Stimulated activated CD8-positive, alpha-beta memory T cell treated with anti-CD3 and anti-CD28 coated beads, Interleukin-12 subunit alpha, Interleukin-12 subunit beta, amount 100 ng/mL, for 4 hours (primary cell): Measurements from ENCODE around the gene LMBR1.
A peak's percentile ranks its signal among the peaks of the same experiment; 100 is the strongest.
"Not testable (repeated sequence)": the region's sequence is repeated elsewhere in the genome, so short reads cannot be mapped to it uniquely, and the experiment has no call there.

ENCODE experiments used
- DNase-seq: peaks from one replicate; pipeline ENCODE4 v3.0.0-alpha.2; 2020; ENCODE audit warnings: low read depth

Gene LMBR1

DNA sequence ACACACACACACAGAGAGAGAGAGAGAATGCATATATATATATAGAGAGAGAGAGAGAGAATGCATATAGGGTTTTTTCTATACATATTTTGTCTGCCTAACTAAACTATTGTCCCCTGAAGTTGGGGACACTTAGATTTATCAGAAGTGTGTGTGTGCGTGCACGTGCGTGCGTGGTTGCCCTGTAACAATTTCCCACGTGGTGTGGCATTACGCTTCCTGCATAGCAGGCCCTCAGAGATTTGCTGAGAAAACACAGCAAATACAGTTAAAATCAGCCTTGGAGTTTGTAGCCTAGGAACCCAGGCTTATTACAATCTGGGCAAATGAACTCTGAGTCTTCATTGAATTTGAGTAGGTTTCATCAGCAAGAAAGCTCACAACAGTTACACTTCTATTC lies 237.7 kb downstream of the LMBR1 start:
- no peak for DNase-seq

DNA sequence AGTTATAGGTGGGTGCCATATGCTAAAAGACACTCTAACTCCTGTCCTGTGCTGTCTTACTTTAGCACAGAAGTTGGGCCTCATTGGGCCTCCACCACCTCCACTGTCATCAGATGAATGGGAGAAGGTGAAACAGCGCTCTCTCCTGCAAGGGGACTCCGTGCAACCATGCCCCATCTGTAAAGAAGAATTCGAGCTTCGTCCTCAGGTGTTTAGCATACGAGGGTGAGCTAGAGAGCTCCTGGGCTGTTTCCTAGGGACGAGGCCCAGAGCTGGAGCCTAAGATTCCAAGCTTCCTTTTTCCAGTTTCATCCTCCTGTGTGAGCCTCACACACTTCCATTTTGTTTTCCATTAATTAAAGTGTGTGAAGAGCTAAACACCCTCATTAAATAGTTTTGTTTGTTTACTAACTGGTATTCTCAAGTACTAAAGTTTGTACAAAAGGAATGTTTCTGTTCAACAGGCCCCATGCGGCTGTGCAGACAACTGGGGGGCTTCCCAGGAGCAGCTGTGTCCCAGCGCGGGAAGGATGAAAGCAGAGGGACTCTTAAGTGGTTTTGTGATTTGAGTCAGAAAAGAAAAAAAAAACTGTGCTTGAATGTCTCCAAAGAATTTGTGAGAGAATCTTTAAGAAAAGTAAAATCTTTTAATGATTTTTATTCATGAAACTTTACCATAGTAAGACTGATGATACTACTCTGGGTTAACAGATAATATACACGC lies 238.3 kb downstream of the LMBR1 start:
- DNase-seq: no peak

DNA sequence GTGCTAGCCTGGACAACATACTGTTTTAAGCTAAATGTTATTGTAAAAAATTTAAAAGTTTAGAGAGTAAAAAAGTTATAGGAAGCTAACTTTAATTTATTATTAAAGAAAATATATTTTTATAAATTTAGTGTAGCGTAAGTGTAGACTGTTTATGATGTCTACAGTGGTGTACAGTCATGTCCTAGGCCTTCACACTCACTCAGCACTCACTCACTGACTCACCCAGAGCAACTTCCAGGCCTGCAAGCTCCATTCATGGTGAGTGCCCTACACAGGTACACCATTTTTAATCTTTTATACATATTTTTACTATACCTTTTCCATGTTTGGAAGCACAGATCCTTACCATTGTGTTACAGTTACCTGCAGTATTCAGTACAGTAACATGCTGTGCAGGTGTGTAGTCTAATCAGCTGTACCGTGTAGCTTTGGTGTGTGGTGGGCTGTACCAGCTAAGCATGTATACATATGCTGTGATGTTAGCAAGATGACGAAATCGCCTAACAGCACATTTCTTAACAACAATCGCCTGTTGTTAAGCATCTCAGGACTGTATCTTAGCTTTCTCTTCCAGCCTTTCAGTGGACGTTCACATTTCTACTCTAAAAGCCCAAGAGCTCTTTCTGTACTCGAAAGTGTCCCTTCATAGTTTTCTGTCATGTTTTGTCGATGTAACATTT lies 240.0 kb downstream of the LMBR1 start:
- DNase-seq: no peak

DNA sequence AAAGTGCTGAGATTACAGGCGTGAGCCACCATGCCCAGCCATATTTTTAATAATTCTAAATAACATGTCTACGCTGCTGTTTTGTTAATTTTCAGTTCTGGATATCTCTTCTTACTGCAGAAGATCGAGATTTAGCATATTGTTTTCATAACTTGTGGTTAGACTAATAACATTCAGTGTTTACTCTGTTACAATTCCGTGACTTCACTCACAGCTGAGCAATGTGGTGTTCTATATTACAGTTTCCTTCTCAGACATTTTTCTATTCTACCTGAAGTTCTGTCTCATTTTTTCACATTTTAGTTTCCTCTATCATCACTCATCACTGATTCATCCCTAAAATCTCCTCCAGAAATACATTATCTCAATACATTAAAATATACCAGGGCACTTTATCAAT lies 241.5 kb downstream of the LMBR1 start:
- no peak for DNase-seq

DNA sequence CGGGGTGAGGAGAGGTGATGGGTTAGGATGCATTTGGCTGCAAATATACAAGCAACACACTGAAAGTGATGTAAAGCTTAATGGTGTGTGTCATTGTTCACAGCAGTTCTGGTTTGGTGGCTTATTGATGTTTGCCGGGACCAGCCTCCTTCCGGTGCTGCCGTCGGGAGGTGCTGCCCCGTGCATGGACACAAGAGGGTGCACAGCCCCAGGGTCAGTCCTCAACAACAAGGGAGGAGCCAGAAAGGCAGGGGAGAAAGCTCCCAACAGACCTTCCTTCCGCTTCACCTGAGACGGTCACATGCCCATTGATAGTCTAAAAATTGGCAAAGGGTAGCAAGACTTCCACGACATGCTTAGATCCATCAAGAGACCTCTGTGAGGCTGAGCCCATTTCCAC lies 242.9 kb downstream of the LMBR1 start:
- DNase-seq: no peak

DNA sequence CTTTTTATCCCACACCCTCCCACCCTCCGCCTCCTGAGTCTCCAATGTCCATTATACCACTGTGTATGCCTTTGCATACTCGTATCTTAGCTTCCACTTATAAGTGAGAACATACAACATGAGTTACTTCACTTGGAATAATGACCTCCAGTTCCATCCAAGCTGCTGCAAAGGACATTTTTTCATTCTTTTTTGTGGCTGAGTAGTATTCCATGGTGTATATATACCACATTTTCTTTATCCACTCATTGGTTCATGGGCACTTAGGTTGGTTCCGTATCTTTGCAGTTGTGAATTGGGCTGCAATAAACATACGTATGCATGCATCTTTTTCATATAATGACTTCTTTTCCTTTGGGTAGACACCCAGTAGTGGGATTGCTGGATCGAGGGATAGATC lies 245.7 kb downstream of the LMBR1 start:
- DNase-seq: not testable (repeated sequence)

DNA sequence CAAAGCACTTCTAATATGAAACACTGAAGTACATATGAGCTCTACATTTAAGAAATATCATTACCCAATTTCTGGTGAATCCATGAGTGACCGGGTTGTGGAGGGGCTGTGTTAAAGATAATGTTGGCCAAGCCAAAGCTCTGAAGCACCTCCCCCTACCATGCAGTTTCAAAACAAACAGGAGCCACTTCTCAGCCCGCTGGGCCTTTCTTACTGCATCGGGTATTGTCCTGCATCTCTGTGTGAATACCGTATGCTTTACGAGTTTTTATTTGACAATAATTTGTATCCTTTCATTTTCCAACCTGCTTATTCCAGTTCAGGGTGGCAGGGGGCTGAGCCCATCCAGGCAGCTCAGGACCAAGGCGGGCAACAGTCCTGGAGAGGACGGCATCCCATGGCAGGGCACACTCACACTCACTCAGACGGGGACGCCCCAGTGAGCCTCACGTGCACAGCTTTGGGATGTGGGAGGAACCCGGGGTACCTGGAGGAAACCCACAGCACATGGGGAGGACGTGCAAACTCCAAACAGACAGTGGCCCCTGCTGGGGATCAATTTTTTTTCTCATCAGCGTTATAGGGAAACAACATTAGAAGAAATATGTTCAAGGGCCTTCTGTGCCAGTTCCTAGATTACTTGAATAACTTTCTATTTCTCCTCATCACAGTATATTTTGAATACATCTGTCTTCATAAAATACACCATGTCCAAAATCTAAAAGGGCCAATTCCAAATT lies 250.5 kb downstream of the LMBR1 start:
- DNase-seq: no peak

DNA sequence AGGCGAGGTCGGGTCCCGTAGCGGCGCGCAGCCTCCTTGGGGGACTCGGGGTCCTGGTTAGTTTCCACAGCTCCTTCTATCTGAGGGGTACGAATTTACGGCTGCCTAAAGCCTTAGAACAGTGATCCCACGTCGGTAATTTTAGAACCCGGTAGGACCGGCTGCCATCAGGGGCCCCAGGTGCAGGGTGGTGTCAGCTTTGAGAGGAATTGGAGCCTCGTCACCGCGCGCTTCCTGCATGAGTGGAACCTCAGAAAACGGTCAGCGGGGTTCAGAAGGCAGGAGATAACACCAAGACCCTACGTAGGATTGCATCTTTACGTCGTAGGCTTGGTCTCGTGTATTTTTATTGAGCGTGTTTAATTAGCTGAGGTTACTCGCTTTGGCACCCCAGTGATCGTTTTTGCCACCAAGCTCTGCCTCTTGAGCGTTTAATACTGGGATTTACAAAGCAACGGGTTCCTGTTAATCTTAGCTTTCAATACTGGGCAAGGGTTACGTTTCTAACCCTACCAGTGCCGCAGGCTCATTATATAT lies 252.0 kb downstream of the LMBR1 start:
- no peak for DNase-seq

DNA sequence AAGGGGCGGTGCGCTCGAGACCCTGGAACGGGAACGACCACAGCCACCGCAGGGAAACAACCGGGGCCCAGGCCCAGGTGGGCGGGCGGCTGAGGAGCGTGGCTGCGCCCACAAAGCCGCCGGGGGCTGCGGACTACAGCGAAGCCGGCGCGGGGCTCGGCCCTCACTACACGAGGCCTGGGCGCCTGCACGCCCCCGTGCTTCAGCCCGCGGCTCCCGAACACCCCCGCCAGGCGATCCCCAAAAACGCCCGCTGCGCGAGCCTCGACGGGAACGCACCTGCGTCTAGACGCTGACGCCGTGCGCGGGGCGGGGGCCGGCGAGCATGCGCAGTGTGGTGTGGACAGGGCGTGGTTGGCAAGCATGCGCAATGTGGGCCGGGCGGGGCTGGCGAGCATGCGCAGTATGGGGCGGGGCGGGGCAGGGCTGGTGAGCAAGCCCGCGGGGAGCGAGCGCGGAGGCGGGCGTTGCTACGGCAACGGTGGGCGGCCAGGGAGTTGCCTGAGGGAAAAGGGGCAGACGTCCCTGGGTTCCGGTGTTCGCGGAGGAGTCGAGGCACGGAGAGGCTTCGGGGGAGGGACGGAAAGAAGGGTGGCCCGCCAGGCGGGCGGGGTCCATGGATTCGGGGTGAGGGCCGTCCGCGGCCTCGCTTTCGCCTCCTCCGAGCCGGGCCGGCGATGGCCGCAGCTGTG lies 252.6 kb downstream of the LMBR1 start, which contains the start of gene RNF32:
RNF32 (plus strand) TSS at position 518 of the 692 bp plus-strand sequence. CDS start 3,104 bp downstream, outside the sequence.
- DNase-seq: peak; percentile 89

DNA sequence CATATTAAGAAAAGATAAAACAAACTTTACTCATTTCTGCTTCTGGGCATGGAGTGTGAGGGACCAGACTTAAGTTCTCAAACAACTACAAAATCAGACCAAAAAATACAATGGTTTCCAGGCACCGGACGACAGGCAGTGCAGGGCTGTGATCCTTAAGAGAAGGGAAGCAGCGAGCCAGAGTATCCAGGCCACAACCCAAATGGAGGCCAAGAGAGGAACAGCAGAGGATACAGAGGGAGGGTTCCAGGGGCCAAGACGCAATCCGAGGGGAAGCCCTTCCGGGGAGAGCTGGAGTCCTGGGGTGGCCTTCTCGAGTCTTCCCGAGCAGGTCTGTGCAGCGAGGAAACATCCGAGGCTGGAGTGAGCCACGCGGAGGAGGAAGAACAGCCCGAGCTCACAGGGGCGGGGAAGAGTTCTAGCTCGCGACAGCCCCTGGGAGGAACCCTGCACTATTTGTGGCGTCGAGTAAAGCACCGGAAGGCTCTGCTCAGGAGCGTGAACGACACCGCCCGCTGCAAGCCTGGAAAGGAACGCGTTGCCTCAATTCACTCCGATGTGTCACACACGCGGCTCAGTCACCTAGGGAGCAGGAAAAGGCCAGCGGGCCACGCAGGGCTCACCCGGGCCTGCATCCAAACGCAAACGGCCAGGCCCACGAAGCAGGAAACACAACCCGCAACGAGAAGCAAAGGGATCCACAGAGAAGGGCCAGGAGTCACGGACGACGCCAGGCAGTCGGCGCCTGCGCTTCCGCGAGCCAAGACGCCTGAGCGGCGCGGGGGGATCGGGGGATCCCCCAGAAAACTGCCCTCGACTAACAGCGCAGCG lies 253.3 kb downstream of the LMBR1 start:
- no peak for DNase-seq

DNA sequence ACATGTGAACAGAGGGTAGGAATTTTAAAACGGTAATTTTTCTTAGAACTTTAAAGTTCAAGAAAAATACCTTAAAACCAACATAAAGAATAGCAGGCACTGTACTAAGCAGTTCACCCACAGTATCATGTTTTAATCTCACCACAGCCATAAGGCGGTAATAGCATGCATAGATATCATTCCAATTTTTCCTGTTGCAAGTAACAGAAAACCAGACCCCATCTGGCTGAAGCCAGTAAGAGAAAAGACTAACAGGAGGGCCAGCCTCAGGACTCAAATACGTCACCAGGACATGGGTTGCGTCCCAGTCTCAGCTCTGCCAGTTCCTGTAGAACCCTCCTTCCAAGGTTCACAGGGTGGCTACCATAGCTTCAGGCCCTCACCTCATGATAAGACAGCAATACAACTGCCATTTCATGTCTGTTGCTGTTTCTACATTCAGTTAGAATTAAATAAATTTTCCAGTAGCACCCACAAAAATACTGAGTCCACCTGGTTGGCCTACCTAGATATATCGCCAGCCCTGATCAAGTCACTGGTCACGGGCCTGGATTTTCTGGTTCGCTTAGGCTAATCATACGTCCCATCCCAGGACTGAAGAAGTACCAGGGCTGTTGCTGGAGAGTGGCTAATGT lies 254.4 kb downstream of the LMBR1 start:
- DNase-seq: no peak

DNA sequence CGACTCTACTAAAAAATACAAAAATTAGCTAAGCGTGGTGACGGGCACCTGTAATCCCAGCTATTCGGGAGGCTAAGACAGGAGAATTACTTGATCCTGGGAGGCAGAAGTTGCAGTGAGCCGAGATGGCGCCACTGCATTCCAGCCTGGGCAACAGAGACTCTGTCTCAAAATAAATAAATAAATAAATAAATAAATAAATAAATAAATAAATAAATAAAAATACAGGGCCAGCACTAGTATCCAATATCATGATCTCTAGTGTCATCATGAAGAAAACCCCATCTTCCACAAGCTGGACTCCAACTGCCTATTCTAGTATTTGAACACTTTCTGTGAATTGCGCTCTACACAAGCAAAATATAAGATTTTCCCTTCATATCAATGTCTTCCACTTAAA lies 255.9 kb downstream of the LMBR1 start:
- DNase-seq: not testable (repeated sequence)

DNA sequence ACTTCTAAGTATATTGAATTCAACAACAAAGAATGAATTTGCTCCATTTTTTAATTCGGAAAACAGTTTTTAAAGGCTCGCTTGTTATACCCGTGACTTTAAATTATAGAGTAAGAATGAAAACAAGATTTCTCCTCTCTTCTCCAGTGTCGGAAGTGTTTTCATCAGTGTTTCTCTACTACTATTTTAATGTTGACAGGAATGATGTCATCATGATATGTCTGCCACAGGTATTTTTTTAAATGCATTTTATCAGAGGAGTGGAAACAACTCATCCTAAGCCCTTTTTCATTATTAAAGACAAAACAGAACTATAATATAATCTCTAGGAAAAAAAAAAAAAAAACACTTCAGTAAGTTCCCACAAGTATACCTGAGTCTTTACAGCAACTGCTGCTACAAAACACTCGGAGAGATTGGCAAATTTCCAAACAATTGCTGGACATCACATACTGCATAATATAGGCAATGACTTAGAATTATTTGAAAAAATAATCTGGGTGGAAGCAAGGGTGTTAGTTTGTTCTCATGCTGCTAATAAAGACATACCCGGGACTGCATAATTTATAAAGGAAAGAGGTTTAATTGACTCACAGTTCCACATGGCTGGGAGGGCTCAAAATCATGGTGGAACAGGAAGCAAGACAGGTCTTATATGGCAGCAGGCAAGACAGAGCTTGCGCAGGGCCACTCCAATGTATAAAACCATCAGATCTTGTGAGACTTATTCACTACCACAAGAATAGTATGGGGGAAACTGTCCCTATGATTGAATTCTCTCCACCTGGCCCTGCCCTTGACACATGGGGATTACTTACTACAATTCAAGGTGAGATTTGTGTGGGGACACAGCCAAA lies 257.2 kb downstream of the LMBR1 start:
- no peak for DNase-seq

DNA sequence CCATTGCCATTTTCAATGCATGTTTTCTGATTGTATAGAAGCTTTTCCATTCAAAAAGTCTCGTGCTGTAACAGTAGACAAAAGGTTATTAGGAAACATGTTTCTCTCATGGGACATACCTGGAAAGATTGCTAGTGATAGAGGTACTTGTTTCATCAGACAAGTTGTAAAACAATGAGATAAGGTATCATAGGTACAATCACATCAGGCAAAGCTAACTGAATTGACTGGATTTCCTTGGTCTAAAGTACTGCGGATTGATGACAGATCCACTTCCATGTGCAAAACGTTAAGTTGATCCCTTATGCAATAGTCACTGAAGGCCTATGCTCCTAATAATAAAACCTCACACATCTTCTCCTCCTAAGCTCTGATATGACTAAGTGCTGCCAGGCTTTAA lies 258.9 kb downstream of the LMBR1 start:
- DNase-seq: no peak

DNA sequence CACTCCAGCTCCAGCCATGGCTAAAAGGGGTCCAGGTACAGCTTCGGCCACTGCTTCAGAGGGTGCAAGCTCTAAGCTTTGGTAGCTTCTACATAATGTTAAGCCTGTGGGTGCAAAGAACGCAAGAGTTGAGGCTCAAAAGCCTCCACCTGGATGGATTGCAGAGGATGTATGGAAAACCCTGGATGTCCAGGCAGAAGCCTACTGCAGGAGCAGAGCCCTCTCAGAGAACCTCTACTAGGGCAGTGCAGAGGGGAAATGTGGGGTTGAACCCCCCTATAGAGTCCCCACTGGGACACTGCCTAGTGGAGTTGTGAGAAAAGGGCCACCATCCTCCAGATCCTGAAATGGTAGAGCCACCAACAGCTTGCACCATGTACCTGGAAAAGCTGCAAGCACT lies 263.1 kb downstream of the LMBR1 start:
- no peak for DNase-seq

DNA sequence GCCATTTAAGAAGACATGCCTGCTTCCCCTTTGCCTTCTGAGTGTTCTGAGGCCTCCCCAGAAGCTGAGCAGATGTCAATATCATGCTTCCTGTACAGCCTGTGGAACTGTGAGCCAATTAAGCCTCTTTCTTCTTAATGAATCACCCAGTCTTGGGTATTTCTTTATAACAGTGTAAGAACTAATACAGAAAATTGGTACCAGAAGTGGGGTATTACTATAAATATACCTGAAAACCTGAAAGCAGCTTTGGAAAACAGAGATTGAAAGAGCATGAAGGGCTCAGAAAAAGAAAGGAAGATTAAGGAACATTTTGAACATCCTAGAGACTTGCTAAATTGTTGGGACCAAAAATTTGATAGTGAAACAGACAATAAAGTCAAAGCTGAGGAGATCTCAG lies 264.4 kb downstream of the LMBR1 start:
- DNase-seq: no peak
